HEK293T (cell line): Measurements from ENCODE around the gene KCTD18.

ENCODE experiments used
- ARNT ChIP-seq: fragments of 450-650 bp; IDR thresholded peaks from 2 replicates; pipeline ENCODE4 v1.6.1; 2017; ENCODE audit warnings: mild to moderate bottlenecking
- BHLHE40 ChIP-seq: fragments of 450-650 bp; IDR thresholded peaks from 2 replicates; pipeline ENCODE4 v1.6.1; 2016; ENCODE audit warnings: mild to moderate bottlenecking, moderate library complexity, borderline replicate concordance
- CTBP1 ChIP-seq: fragments of 450-650 bp; IDR thresholded peaks from 2 replicates; pipeline ENCODE4 v1.6.1; 2016; ENCODE audit warnings: borderline replicate concordance
- ELF4 ChIP-seq: fragments of 450-650 bp; IDR thresholded peaks from 2 replicates; pipeline ENCODE4 v1.6.1; 2017; ENCODE audit warnings: antibody characterized with exemption
- FOXA1 ChIP-seq: fragments of 450-650 bp; IDR thresholded peaks from 2 replicates; pipeline ENCODE4 v1.6.1; 2016; ENCODE audit warnings: mild to moderate bottlenecking
- FOXM1 ChIP-seq: fragments of 450-650 bp; IDR thresholded peaks from 2 replicates; pipeline ENCODE4 v1.6.1; 2017; ENCODE audit warnings: mild to moderate bottlenecking, borderline replicate concordance
- HDGF ChIP-seq: fragments of 450-650 bp; IDR thresholded peaks from 2 replicates; pipeline ENCODE4 v1.6.1; 2017; ENCODE audit warnings: antibody characterized with exemption, borderline replicate concordance
- L3MBTL2 ChIP-seq: fragments of 450-650 bp; conservative IDR thresholded peaks from 2 replicates; pipeline ENCODE4 v1.6.1; 2016; ENCODE audit warnings: mild to moderate bottlenecking
- NFRKB ChIP-seq: fragments of 450-650 bp; IDR thresholded peaks from 2 replicates; pipeline ENCODE4 v1.6.1; 2016; ENCODE audit warnings: mild to moderate bottlenecking, moderate library complexity
- SP1 ChIP-seq: fragments of 450-650 bp; IDR thresholded peaks from 2 replicates; pipeline ENCODE4 v1.6.1; 2017
- SUZ12 ChIP-seq: fragments of 450-650 bp; IDR thresholded peaks from 2 replicates; pipeline ENCODE4 v1.6.1; 2016; ENCODE audit warnings: mild to moderate bottlenecking
- TARDBP ChIP-seq: fragments of 450-650 bp; IDR thresholded peaks from 2 replicates; pipeline ENCODE4 v1.6.1; 2016
- ZNF384 ChIP-seq: fragments of 450-650 bp; IDR thresholded peaks from 2 replicates; pipeline ENCODE4 v1.6.1; 2016

- TF ChIP-seq L3MBTL2 (no peak), SUZ12 (no peak), CTBP1 (no peak), ARNT (no peak), SP1 (no peak), FOXA1 (no peak), TARDBP (no peak), BHLHE40 (no peak), ZNF384 (no peak), FOXM1 (no peak), ELF4 (no peak), HDGF (no peak), NFRKB (no peak)
Measured at GRCh38 chr2:200453142-200453852, 56.6 kb downstream of the KCTD18 start.
